B cell (primary cell): ENCODE data around the gene NRGN.

Experiments
- CTCF ChIP-seq: fragments of 200-600 bp; IDR thresholded peaks from one replicate; pipeline ENCODE4 v1.8.0; 2022; ENCODE audit warnings: antibody characterized with exemption, mild to moderate bottlenecking
- EZH2 ChIP-seq: IDR thresholded peaks from 2 replicates; pipeline ENCODE4 v1.6.1; 2012; ENCODE audit warnings: borderline replicate concordance, low read depth, mild to moderate bottlenecking, moderate library complexity, low read length; ENCODE audit not compliant: insufficient read depth, poor library complexity, severe bottlenecking

GRCh38 chr11:124758355-124759265 lies 18.9 kb downstream of the NRGN start:
- peak; percentile 84 for TF ChIP-seq CTCF
- TF ChIP-seq EZH2: no peak
